HEK293 (cell line): ENCODE data around the gene ZFAND5.

Source experiments
- EGR2 ChIP-seq: fragments of 450-650 bp; formaldehyde crosslinking; IDR thresholded peaks from 2 replicates; pipeline ENCODE4 v1.5.1; 2016; ENCODE audit warnings: low read depth, missing biosample characterization, missing genetic modification characterization
- IKZF3 ChIP-seq: fragments of 450-650 bp; IDR thresholded peaks from 2 replicates; pipeline ENCODE4 v1.5.0; 2018; ENCODE audit warnings: missing biosample characterization, mild to moderate bottlenecking, missing genetic modification characterization, moderate library complexity
- OVOL3 ChIP-seq: fragments of 450-650 bp; formaldehyde crosslinking; IDR thresholded peaks from 2 replicates; pipeline ENCODE4 v1.5.1; 2016; ENCODE audit warnings: missing biosample characterization, missing genetic modification characterization
- SETDB1 ChIP-seq: IDR thresholded peaks from one replicate; pipeline ENCODE4 v1.6.1; 2017; ENCODE audit warnings: mild to moderate bottlenecking, low read length, moderate library complexity, mixed read lengths; ENCODE audit not compliant: insufficient read length
- SP7 ChIP-seq: fragments of 450-650 bp; formaldehyde crosslinking; IDR thresholded peaks from 2 replicates; pipeline ENCODE4 v1.5.1; 2016; ENCODE audit warnings: missing biosample characterization, missing genetic modification characterization
- TRIM28 ChIP-seq: IDR thresholded peaks from 2 replicates; pipeline ENCODE4 v1.6.1; 2011; ENCODE audit warnings: low read length, control low read depth, borderline replicate concordance
- ZBTB20 ChIP-seq: fragments of 450-650 bp; formaldehyde crosslinking; IDR thresholded peaks from 2 replicates; pipeline ENCODE4 v1.5.1; 2016; ENCODE audit warnings: missing biosample characterization, missing genetic modification characterization
- ZFP37 ChIP-seq: fragments of 450-650 bp; formaldehyde crosslinking; IDR thresholded peaks from 2 replicates; pipeline ENCODE4 v1.5.1; 2016; ENCODE audit warnings: missing biosample characterization, missing genetic modification characterization
- ZFP69B ChIP-seq: fragments of 450-650 bp; formaldehyde crosslinking; IDR thresholded peaks from 2 replicates; pipeline ENCODE4 v1.5.1; 2016; ENCODE audit warnings: missing biosample characterization, missing genetic modification characterization
- ZNF157 ChIP-seq: fragments of 450-650 bp; formaldehyde crosslinking; IDR thresholded peaks from 2 replicates; pipeline ENCODE4 v1.5.1; 2016; ENCODE audit warnings: missing biosample characterization, missing genetic modification characterization
- ZNF24 ChIP-seq: fragments of 450-650 bp; formaldehyde crosslinking; IDR thresholded peaks from 2 replicates; pipeline ENCODE4 v1.5.1; 2016; ENCODE audit warnings: missing biosample characterization, missing genetic modification characterization
- ZNF341 ChIP-seq: fragments of 450-650 bp; formaldehyde crosslinking; IDR thresholded peaks from 2 replicates; pipeline ENCODE4; 2016; ENCODE audit warnings: low read depth, missing biosample characterization, missing genetic modification characterization
- ZNF600 ChIP-seq: fragments of 450-650 bp; formaldehyde crosslinking; IDR thresholded peaks from 2 replicates; pipeline ENCODE4 v1.5.1; 2016; ENCODE audit warnings: missing biosample characterization, missing genetic modification characterization
- ZSCAN30 ChIP-seq: fragments of 450-650 bp; IDR thresholded peaks from 2 replicates; pipeline ENCODE4 v1.5.1; 2018; ENCODE audit warnings: missing biosample characterization, mild to moderate bottlenecking, missing genetic modification characterization, moderate library complexity
- TF ChIP-seq, protein P1 (sequence below): fragments of 450-650 bp; formaldehyde crosslinking; IDR thresholded peaks from 2 replicates; pipeline ENCODE4 v1.5.1; 2017; ENCODE audit warnings: missing biosample characterization, missing genetic modification characterization
- TF ChIP-seq, protein P2 (sequence below): fragments of 450-650 bp; formaldehyde crosslinking; IDR thresholded peaks from 2 replicates; pipeline ENCODE4 v1.5.1; 2016; ENCODE audit warnings: missing biosample characterization, missing genetic modification characterization
- TF ChIP-seq, protein P3 (sequence below): fragments of 450-650 bp; formaldehyde crosslinking; conservative IDR thresholded peaks from 2 replicates; pipeline ENCODE4 v1.5.1; 2016; ENCODE audit warnings: low read depth, missing biosample characterization, missing genetic modification characterization
- TF ChIP-seq, protein P4 (sequence below): fragments of 450-650 bp; formaldehyde crosslinking; IDR thresholded peaks from 2 replicates; pipeline ENCODE4 v1.5.1; 2016; ENCODE audit warnings: missing biosample characterization, missing genetic modification characterization

ZFAND5 gene

DNA sequence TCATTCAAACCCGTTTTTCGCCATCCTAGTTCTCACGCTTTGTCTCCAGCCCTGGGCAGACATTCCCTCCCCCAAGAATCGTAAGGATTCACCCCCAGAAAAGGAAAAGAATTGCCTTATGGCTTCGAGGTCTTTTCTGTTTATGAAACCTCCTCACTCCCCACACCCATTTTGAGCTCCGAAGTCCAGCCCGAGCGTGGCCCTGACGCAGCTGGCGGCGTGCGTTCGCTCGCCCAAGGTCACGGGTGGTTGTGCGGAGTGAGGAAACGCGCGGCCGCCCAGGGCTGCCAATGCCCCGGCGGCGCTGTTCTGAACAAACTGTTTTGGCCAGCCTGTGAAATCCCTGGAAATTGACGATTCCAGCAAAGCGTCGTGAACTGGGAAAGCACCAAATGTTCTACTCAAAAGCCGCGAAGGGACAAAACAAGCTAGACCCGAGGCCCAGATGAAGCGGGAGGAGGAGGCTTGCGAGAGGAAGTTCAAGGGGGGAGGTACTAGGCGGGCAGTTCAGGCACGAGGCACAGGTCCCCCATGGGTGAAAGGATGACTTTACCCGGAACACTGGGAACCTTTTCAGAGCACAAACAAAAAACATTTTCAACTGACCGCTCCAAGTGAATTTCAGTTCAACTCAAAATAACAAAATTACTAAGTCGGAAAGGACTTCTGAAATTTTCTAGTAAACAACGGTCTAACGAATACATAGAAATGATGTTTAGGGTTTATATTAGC is 683 bp upstream of the ZFAND5 start (continued):
- TF ChIP-seq, protein P1, sequence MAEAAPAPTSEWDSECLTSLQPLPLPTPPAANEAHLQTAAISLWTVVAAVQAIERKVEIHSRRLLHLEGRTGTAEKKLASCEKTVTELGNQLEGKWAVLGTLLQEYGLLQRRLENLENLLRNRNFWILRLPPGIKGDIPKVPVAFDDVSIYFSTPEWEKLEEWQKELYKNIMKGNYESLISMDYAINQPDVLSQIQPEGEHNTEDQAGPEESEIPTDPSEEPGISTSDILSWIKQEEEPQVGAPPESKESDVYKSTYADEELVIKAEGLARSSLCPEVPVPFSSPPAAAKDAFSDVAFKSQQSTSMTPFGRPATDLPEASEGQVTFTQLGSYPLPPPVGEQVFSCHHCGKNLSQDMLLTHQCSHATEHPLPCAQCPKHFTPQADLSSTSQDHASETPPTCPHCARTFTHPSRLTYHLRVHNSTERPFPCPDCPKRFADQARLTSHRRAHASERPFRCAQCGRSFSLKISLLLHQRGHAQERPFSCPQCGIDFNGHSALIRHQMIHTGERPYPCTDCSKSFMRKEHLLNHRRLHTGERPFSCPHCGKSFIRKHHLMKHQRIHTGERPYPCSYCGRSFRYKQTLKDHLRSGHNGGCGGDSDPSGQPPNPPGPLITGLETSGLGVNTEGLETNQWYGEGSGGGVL (tag by site-specific recombination) = peak; percentile 41
- TF ChIP-seq, protein P2, sequence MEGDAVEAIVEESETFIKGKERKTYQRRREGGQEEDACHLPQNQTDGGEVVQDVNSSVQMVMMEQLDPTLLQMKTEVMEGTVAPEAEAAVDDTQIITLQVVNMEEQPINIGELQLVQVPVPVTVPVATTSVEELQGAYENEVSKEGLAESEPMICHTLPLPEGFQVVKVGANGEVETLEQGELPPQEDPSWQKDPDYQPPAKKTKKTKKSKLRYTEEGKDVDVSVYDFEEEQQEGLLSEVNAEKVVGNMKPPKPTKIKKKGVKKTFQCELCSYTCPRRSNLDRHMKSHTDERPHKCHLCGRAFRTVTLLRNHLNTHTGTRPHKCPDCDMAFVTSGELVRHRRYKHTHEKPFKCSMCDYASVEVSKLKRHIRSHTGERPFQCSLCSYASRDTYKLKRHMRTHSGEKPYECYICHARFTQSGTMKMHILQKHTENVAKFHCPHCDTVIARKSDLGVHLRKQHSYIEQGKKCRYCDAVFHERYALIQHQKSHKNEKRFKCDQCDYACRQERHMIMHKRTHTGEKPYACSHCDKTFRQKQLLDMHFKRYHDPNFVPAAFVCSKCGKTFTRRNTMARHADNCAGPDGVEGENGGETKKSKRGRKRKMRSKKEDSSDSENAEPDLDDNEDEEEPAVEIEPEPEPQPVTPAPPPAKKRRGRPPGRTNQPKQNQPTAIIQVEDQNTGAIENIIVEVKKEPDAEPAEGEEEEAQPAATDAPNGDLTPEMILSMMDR = peak; percentile 49; the same call in 1 of the 2 replicates
- TF ChIP-seq, protein P3, sequence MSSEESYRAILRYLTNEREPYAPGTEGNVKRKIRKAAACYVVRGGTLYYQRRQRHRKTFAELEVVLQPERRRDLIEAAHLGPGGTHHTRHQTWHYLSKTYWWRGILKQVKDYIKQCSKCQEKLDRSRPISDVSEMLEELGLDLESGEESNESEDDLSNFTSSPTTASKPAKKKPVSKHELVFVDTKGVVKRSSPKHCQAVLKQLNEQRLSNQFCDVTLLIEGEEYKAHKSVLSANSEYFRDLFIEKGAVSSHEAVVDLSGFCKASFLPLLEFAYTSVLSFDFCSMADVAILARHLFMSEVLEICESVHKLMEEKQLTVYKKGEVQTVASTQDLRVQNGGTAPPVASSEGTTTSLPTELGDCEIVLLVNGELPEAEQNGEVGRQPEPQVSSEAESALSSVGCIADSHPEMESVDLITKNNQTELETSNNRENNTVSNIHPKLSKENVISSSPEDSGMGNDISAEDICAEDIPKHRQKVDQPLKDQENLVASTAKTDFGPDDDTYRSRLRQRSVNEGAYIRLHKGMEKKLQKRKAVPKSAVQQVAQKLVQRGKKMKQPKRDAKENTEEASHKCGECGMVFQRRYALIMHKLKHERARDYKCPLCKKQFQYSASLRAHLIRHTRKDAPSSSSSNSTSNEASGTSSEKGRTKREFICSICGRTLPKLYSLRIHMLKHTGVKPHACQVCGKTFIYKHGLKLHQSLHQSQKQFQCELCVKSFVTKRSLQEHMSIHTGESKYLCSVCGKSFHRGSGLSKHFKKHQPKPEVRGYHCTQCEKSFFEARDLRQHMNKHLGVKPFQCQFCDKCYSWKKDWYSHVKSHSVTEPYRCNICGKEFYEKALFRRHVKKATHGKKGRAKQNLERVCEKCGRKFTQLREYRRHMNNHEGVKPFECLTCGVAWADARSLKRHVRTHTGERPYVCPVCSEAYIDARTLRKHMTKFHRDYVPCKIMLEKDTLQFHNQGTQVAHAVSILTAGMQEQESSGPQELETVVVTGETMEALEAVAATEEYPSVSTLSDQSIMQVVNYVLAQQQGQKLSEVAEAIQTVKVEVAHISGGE (tag by site-specific recombination) = peak; percentile 41; the same call in 1 of the 2 replicates
- TF ChIP-seq EGR2 (tag by site-specific recombination) (0 out of 2 replicates have a peak, but pooled peaks have one; percentile 22), ZFP37 (tag by site-specific recombination) (peak; percentile 60; the same call in 1 of the 2 replicates), ZNF157 (tag by site-specific recombination) (no peak), OVOL3 (tag by site-specific recombination) (peak; percentile 30; the same call in 1 of the 2 replicates), SETDB1 (no peak), ZBTB20 (tag by site-specific recombination) (0 out of 2 replicates have a peak, but pooled peaks have one; percentile 12), TRIM28 (0 out of 2 replicates have a peak, but pooled peaks have one; percentile 16), SP7 (tag by site-specific recombination) (peak; percentile 31; the same call in 1 of the 2 replicates), ZNF24 (tag by site-specific recombination) (peak; percentile 30; the same call in 1 of the 2 replicates), ZFP69B (tag by site-specific recombination) (no peak), ZNF341 (tag by site-specific recombination) (peak; percentile 89), IKZF3 (tag by site-specific recombination) (no peak), ZNF600 (peak; percentile 43; the same call in 1 of the 2 replicates), ZSCAN30 (no peak)
- TF ChIP-seq, protein P4, sequence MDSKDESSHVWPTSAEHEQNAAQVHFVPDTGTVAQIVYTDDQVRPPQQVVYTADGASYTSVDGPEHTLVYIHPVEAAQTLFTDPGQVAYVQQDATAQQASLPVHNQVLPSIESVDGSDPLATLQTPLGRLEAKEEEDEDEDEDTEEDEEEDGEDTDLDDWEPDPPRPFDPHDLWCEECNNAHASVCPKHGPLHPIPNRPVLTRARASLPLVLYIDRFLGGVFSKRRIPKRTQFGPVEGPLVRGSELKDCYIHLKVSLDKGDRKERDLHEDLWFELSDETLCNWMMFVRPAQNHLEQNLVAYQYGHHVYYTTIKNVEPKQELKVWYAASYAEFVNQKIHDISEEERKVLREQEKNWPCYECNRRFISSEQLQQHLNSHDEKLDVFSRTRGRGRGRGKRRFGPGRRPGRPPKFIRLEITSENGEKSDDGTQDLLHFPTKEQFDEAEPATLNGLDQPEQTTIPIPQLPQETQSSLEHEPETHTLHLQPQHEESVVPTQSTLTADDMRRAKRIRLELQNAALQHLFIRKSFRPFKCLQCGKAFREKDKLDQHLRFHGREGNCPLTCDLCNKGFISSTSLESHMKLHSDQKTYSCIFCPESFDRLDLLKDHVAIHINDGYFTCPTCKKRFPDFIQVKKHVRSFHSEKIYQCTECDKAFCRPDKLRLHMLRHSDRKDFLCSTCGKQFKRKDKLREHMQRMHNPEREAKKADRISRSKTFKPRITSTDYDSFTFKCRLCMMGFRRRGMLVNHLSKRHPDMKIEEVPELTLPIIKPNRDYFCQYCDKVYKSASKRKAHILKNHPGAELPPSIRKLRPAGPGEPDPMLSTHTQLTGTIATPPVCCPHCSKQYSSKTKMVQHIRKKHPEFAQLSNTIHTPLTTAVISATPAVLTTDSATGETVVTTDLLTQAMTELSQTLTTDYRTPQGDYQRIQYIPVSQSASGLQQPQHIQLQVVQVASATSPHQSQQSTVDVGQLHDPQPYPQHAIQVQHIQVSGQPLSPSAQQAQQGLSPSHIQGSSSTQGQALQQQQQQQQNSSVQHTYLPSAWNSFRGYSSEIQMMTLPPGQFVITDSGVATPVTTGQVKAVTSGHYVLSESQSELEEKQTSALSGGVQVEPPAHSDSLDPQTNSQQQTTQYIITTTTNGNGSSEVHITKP (tag by site-specific recombination) = peak; percentile 68
- TF ChIP-seq, all 188 proteins: peak for 26
